ENCODE measurements around the gene LDLRAD4. TPM values are rescaled to one million over a fixed set of nuclear protein-coding genes. Genes with fewer than 3 reads are reported as not detected.
"Not testable (repeated sequence)": the region's sequence is repeated elsewhere in the genome, so short reads cannot be mapped to it uniquely, and the experiment has no call there.

LDLRAD4 gene
- total RNA-seq, 1 donor from 2014 or later = 1.4 TPM

GRCh38 chr18:13474336-13474735, 255.8 kb downstream of the LDLRAD4 start:
- no peak for TF ChIP-seq CTCF (conservative IDR thresholded peaks at IDR 0.05)
- no peak for DNase-seq (ENCODE audit: low read depth, low spot score)
- no peak overlapping the region for H3K4me3 Mint-ChIP-seq
- no peaks in the 10 kb centered on the region for H3K27me3 Mint-ChIP-seq (ENCODE audit: low read depth)
- no peak overlapping the region for H3K27ac Mint-ChIP-seq (ENCODE audit: unreplicated experiment)
- peaks cover 41% of the 10 kb centered on the region for H3K4me1 Mint-ChIP-seq
- no peaks in the 10 kb centered on the region for H3K36me3 Mint-ChIP-seq (ENCODE audit: low read depth)
- H3K9me3 Mint-ChIP-seq = peaks cover 3% of the 10 kb centered on the region

GRCh38 chr18:13474907-13475545, 256.5 kb downstream of the LDLRAD4 start:
- no peak for DNase-seq (ENCODE audit: low read depth, low spot score)
- peaks cover 4% of the 10 kb centered on the region for H3K9me3 Mint-ChIP-seq
- H3K27ac Mint-ChIP-seq (ENCODE audit: unreplicated experiment) = no peak overlapping the region

GRCh38 chr18:13476312-13476711, 257.8 kb downstream of the LDLRAD4 start:
- H3K4me1 Mint-ChIP-seq = peaks cover 25% of the 10 kb centered on the region
- H3K4me3 Mint-ChIP-seq; H3K27ac Mint-ChIP-seq (ENCODE audit: unreplicated experiment); H3K9me3 Mint-ChIP-seq; DNase-seq (ENCODE audit: low read depth, low spot score); H3K27me3 Mint-ChIP-seq (ENCODE audit: low read depth); H3K36me3 Mint-ChIP-seq (ENCODE audit: low read depth): not testable (repeated sequence)

More at GRCh38 chr18:13474907-13475545, 256.5 kb downstream of the LDLRAD4 start:
- H3K4me1 Mint-ChIP-seq = peaks cover 37% of the 10 kb centered on the region
- no peak for TF ChIP-seq CTCF (conservative IDR thresholded peaks at IDR 0.05)
- no peaks in the 10 kb centered on the region for H3K27me3 Mint-ChIP-seq (ENCODE audit: low read depth)
- H3K36me3 Mint-ChIP-seq (ENCODE audit: low read depth) = no peaks in the 10 kb centered on the region
- H3K4me3 Mint-ChIP-seq = no peak overlapping the region

GRCh38 chr18:13477147-13477683, 258.7 kb downstream of the LDLRAD4 start:
- Mint-ChIP-seq H3K9me3 (peaks cover 8% of the 10 kb centered on the region), H3K27ac (ENCODE audit: unreplicated experiment) (no peak overlapping the region), H3K4me3 (no peak overlapping the region), H3K4me1 (peaks cover 16% of the 10 kb centered on the region), H3K36me3 (ENCODE audit: low read depth) (no peaks in the 10 kb centered on the region), H3K27me3 (ENCODE audit: low read depth) (no peaks in the 10 kb centered on the region)
- no peak for TF ChIP-seq CTCF (conservative IDR thresholded peaks at IDR 0.05)
- no peak for DNase-seq (ENCODE audit: low read depth, low spot score)

GRCh38 chr18:13480571-13481255, 262.2 kb downstream of the LDLRAD4 start:
- H3K36me3 Mint-ChIP-seq (ENCODE audit: low read depth) = no peaks in the 10 kb centered on the region
- no peak overlapping the region for H3K4me3 Mint-ChIP-seq
- H3K4me1 Mint-ChIP-seq = peaks cover 2% of the 10 kb centered on the region
- H3K27ac Mint-ChIP-seq (ENCODE audit: unreplicated experiment) = no peak overlapping the region
- TF ChIP-seq CTCF (conservative IDR thresholded peaks at IDR 0.05) = no peak
- no peaks in the 10 kb centered on the region for H3K27me3 Mint-ChIP-seq (ENCODE audit: low read depth)
- no peak for DNase-seq (ENCODE audit: low read depth, low spot score)
- H3K9me3 Mint-ChIP-seq = peaks cover 6% of the 10 kb centered on the region

GRCh38 chr18:13481331-13481730, 262.8 kb downstream of the LDLRAD4 start:
- DNase-seq (ENCODE audit: low read depth, low spot score) = no peak
- Mint-ChIP-seq H3K36me3 (ENCODE audit: low read depth) (no peaks in the 10 kb centered on the region), H3K4me3 (no peak overlapping the region), H3K27me3 (ENCODE audit: low read depth) (no peaks in the 10 kb centered on the region), H3K4me1 (no peaks in the 10 kb centered on the region), H3K9me3 (peaks cover 4% of the 10 kb centered on the region), H3K27ac (ENCODE audit: unreplicated experiment) (peak overlapping the region; percentile 5)
- no peak for TF ChIP-seq CTCF (conservative IDR thresholded peaks at IDR 0.05)

Data from neural crest cell (in vitro differentiated cells).